ENCODE measurements around the gene RGL3. TPM values are rescaled to one million over a fixed set of nuclear protein-coding genes. Genes with fewer than 3 reads are reported as not detected.
A peak's percentile ranks its signal among the peaks of the same experiment; 100 is the strongest.

RGL3 gene
- total RNA-seq, 1 donor from 2014 or later = 0.30 TPM

- TF ChIP-seq CTCF (conservative IDR thresholded peaks at IDR 0.05) = no peak
- no peaks in the 10 kb centered on the region for H3K27me3 Mint-ChIP-seq (ENCODE audit: low read depth)
- H3K27ac Mint-ChIP-seq (ENCODE audit: unreplicated experiment) = no peak overlapping the region
Observed at GRCh38 chr19:11451327-11451870, 32.3 kb upstream of the RGL3 start.

GRCh38 chr19:11450570-11451326 lies 31.6 kb upstream of the RGL3 start:
- DNase-seq (ENCODE audit: low read depth, low spot score) = no peak
- no peaks in the 10 kb centered on the region for H3K27me3 Mint-ChIP-seq (ENCODE audit: low read depth)
- TF ChIP-seq CTCF (conservative IDR thresholded peaks at IDR 0.05) = no peak
- H3K36me3 Mint-ChIP-seq (ENCODE audit: low read depth) = no peaks in the 10 kb centered on the region
- peak overlapping the region; percentile 41 for H3K4me3 Mint-ChIP-seq
- H3K4me1 Mint-ChIP-seq = peaks cover 13% of the 10 kb centered on the region
- no peaks in the 10 kb centered on the region for H3K9me3 Mint-ChIP-seq
- H3K27ac Mint-ChIP-seq (ENCODE audit: unreplicated experiment) = peak overlapping the region; percentile 27

More at GRCh38 chr19:11451327-11451870, 32.3 kb upstream of the RGL3 start:
- H3K4me3 Mint-ChIP-seq = no peak overlapping the region
- peaks cover 13% of the 10 kb centered on the region for H3K4me1 Mint-ChIP-seq
- no peaks in the 10 kb centered on the region for H3K36me3 Mint-ChIP-seq (ENCODE audit: low read depth)
- DNase-seq (ENCODE audit: low read depth, low spot score) = no peak
- no peaks in the 10 kb centered on the region for H3K9me3 Mint-ChIP-seq

GRCh38 chr19:11448923-11449554 lies 29.9 kb upstream of the RGL3 start:
- H3K9me3 Mint-ChIP-seq = no peaks in the 10 kb centered on the region
- no peaks in the 10 kb centered on the region for H3K36me3 Mint-ChIP-seq (ENCODE audit: low read depth)
- H3K27ac Mint-ChIP-seq (ENCODE audit: unreplicated experiment) = no peak overlapping the region
- no peak for DNase-seq (ENCODE audit: low read depth, low spot score)
- H3K4me1 Mint-ChIP-seq = peaks cover 13% of the 10 kb centered on the region
- no peak overlapping the region for H3K4me3 Mint-ChIP-seq
- TF ChIP-seq CTCF (conservative IDR thresholded peaks at IDR 0.05) = no peak
- H3K27me3 Mint-ChIP-seq (ENCODE audit: low read depth) = no peaks in the 10 kb centered on the region

GRCh38 chr19:11448410-11448809 lies 29.3 kb upstream of the RGL3 start:
- no peaks in the 10 kb centered on the region for H3K36me3 Mint-ChIP-seq (ENCODE audit: low read depth)
- peaks cover 11% of the 10 kb centered on the region for H3K4me1 Mint-ChIP-seq
- DNase-seq (ENCODE audit: low read depth, low spot score) = no peak
- H3K9me3 Mint-ChIP-seq = no peaks in the 10 kb centered on the region
- no peak overlapping the region for H3K4me3 Mint-ChIP-seq
- no peaks in the 10 kb centered on the region for H3K27me3 Mint-ChIP-seq (ENCODE audit: low read depth)
- H3K27ac Mint-ChIP-seq (ENCODE audit: unreplicated experiment) = no peak overlapping the region
- TF ChIP-seq CTCF (conservative IDR thresholded peaks at IDR 0.05) = no peak

- no peaks in the 10 kb centered on the region for H3K27me3 Mint-ChIP-seq (ENCODE audit: low read depth)
- no peak overlapping the region for H3K4me3 Mint-ChIP-seq
- DNase-seq (ENCODE audit: low read depth, low spot score) = no peak
- TF ChIP-seq CTCF (conservative IDR thresholded peaks at IDR 0.05) = no peak
- no peak overlapping the region for H3K27ac Mint-ChIP-seq (ENCODE audit: unreplicated experiment)
- peaks cover 8% of the 10 kb centered on the region for H3K4me1 Mint-ChIP-seq
- no peaks in the 10 kb centered on the region for H3K36me3 Mint-ChIP-seq (ENCODE audit: low read depth)
- H3K9me3 Mint-ChIP-seq = no peaks in the 10 kb centered on the region
Observed at GRCh38 chr19:11447347-11448262, 28.5 kb upstream of the RGL3 start.

All from neural crest cell (in vitro differentiated cells).